Measurements from ENCODE around the gene CDKN1A.

The CDKN1A gene

GRCh38 chr6:36727505-36728021, 49.0 kb downstream of the CDKN1A start:
- no peak for TF ChIP-seq CTCF (IDR thresholded peaks at IDR 0.05; ENCODE audit: insufficient read depth, low read length, poor library complexity, severe bottlenecking)
- no peak for DNase-seq (ENCODE audit: extremely low read depth, insufficient read length)
- H3K27me3 ChIP-seq (replicated peaks; ENCODE audit: control insufficient read depth, insufficient read depth, low read length), result no peaks in the 10 kb centered on the region

GRCh38 chr6:36728289-36729160, 50.0 kb downstream of the CDKN1A start:
- H3K4me3 ChIP-seq (replicated peaks; ENCODE audit: low read depth, low read length), result no peak overlapping the region
- no peak for TF ChIP-seq CTCF (IDR thresholded peaks at IDR 0.05; ENCODE audit: insufficient read depth, low read length, poor library complexity, severe bottlenecking)
- no peaks in the 10 kb centered on the region for H3K36me3 ChIP-seq (ENCODE audit: control insufficient read depth, insufficient read depth, low read length)
- no peak for DNase-seq (ENCODE audit: extremely low read depth, insufficient read length)
- H3K27me3 ChIP-seq (replicated peaks; ENCODE audit: control insufficient read depth, insufficient read depth, low read length), result no peaks in the 10 kb centered on the region

More at GRCh38 chr6:36727505-36728021, 49.0 kb downstream of the CDKN1A start:
- H3K36me3 ChIP-seq (ENCODE audit: control insufficient read depth, insufficient read depth, low read length), result no peaks in the 10 kb centered on the region
- H3K4me3 ChIP-seq (replicated peaks; ENCODE audit: low read depth, low read length), result no peak overlapping the region

GRCh38 chr6:36729161-36729524, 50.6 kb downstream of the CDKN1A start:
- Histone ChIP-seq H3K4me3 (replicated peaks; ENCODE audit: low read depth, low read length) (no peak overlapping the region), H3K27me3 (replicated peaks; ENCODE audit: control insufficient read depth, insufficient read depth, low read length) (no peaks in the 10 kb centered on the region), H3K36me3 (ENCODE audit: control insufficient read depth, insufficient read depth, low read length) (no peaks in the 10 kb centered on the region)
- no peak for DNase-seq (ENCODE audit: extremely low read depth, insufficient read length)
- TF ChIP-seq CTCF (IDR thresholded peaks at IDR 0.05; ENCODE audit: insufficient read depth, low read length, poor library complexity, severe bottlenecking), result no peak

GRCh38 chr6:36730424-36731380, 52.2 kb downstream of the CDKN1A start:
- TF ChIP-seq CTCF (IDR thresholded peaks at IDR 0.05; ENCODE audit: insufficient read depth, low read length, poor library complexity, severe bottlenecking), result no peak

GRCh38 chr6:36731622-36732310, 53.3 kb downstream of the CDKN1A start:
- no peak for TF ChIP-seq CTCF (IDR thresholded peaks at IDR 0.05; ENCODE audit: insufficient read depth, low read length, poor library complexity, severe bottlenecking)
- no peak for DNase-seq (ENCODE audit: extremely low read depth, insufficient read length)
- Histone ChIP-seq H3K36me3 (ENCODE audit: control insufficient read depth, insufficient read depth, low read length) (no peaks in the 10 kb centered on the region), H3K27me3 (replicated peaks; ENCODE audit: control insufficient read depth, insufficient read depth, low read length) (no peaks in the 10 kb centered on the region), H3K4me3 (replicated peaks; ENCODE audit: low read depth, low read length) (no peak overlapping the region)

More at GRCh38 chr6:36730424-36731380, 52.2 kb downstream of the CDKN1A start:
- H3K4me3 ChIP-seq (replicated peaks; ENCODE audit: low read depth, low read length), result no peak overlapping the region
- DNase-seq (ENCODE audit: extremely low read depth, insufficient read length), result no peak
- H3K27me3 ChIP-seq (replicated peaks; ENCODE audit: control insufficient read depth, insufficient read depth, low read length), result no peaks in the 10 kb centered on the region
- no peaks in the 10 kb centered on the region for H3K36me3 ChIP-seq (ENCODE audit: control insufficient read depth, insufficient read depth, low read length)
